A673 (cell line): ENCODE measurements around the gene TRIM26. TPM values are rescaled to one million over a fixed set of nuclear protein-coding genes. Genes with fewer than 3 reads are reported as not detected.

ENCODE experiments used
- BruUV-seq: library from RNA; stranded (reverse); fragments of 400-500 nt; replicated peaks from 2 replicates; lab custom pipeline; 2021; lab: Mats Ljungman, UMichigan
- CTCF ChIA-PET: fragments of 300-600 bp; sonication (Branson Sonifier 250); formaldehyde crosslinking; loops from one replicate; lab custom pipeline; 2022; ENCODE audit warnings: antibody characterized with exemption; lab: Charles Lee
- POLR2A ChIA-PET: fragments of 300-600 bp; sonication (Branson Sonifier 250); formaldehyde crosslinking; loops from one replicate; lab custom pipeline; 2022; ENCODE audit warnings: antibody characterized with exemption; ENCODE audit not compliant: low non-redundant PET; lab: Charles Lee
- DNase-seq: peaks from one replicate; pipeline ENCODE4 v3.0.0-alpha.2; 2015; ENCODE audit warnings: low spot score
- H3K27ac ChIP-seq: fragments of 200-600 bp; sonication (generic); 2 replicates; pipeline ENCODE4 v1.5.1; 2016; ENCODE audit warnings: mixed run types, low read depth, mild to moderate bottlenecking, mixed read lengths, antibody characterized with exemption, low read length; ENCODE audit not compliant: poor library complexity, severe bottlenecking
- H3K27me3 ChIP-seq: fragments of 200-600 bp; sonication (generic); replicated peaks from 2 replicates; pipeline ENCODE4 v1.6.1; 2017; ENCODE audit warnings: mixed run types, low read depth, mild to moderate bottlenecking, mixed read lengths, antibody characterized with exemption, low read length; ENCODE audit not compliant: insufficient read depth, poor library complexity
- H3K36me3 ChIP-seq: fragments of 200-600 bp; sonication (generic); 2 replicates; pipeline ENCODE4 v1.6.1; 2016; ENCODE audit warnings: mixed run types, mild to moderate bottlenecking, mixed read lengths, antibody characterized with exemption, low read length; ENCODE audit not compliant: insufficient read depth, poor library complexity, severe bottlenecking
- H3K4me1 ChIP-seq: fragments of 200-600 bp; sonication (generic); 2 replicates; pipeline ENCODE4 v1.6.1; 2017; ENCODE audit warnings: mixed run types, mild to moderate bottlenecking, mixed read lengths, antibody characterized with exemption, low read length; ENCODE audit not compliant: insufficient read depth, poor library complexity, severe bottlenecking
- H3K4me3 ChIP-seq: fragments of 200-600 bp; sonication (generic); 2 replicates; pipeline ENCODE4 v1.5.1; 2016; ENCODE audit warnings: low read depth, mixed run types, mild to moderate bottlenecking, mixed read lengths, low read length; ENCODE audit not compliant: poor library complexity, severe bottlenecking
- H3K9me3 ChIP-seq: fragments of 200-600 bp; sonication (generic); 2 replicates; pipeline ENCODE4 v1.6.1; 2016; ENCODE audit warnings: mixed run types, low read depth, mild to moderate bottlenecking, mixed read lengths, antibody characterized with exemption, low read length; ENCODE audit not compliant: poor library complexity, severe bottlenecking
- EZH2 ChIP-seq: fragments of 200-600 bp; sonication (generic); IDR thresholded peaks from 2 replicates; pipeline ENCODE4 v1.6.1; 2017; ENCODE audit warnings: borderline replicate concordance, low read depth, mild to moderate bottlenecking, mixed read lengths, antibody characterized with exemption, low read length; ENCODE audit not compliant: poor library complexity, severe bottlenecking
- intact Hi-C: fragments of 100-400 bp; cut with micrococcal nuclease; formaldehyde crosslinking; loops from one replicate; pipeline ENCODE4 v1.10.0; 2022; ENCODE audit not compliant: unreplicated experiment
- total RNA-seq: library from RNA; stranded (reverse); gene quantifications from 2 replicates; pipeline ENCODE4 v1.2.3, GENCODE V29; 2021
- TF ChIP-seq, protein P1 (sequence below): fragments of 300-800, 200-600 bp; sonication (generic); conservative IDR thresholded peaks from 2 replicates; pipeline ENCODE4 v1.5.1; 2017; ENCODE audit warnings: low read depth, mild to moderate bottlenecking, antibody characterized with exemption, low read length, moderate library complexity, mixed read lengths

Gene TRIM26
- total RNA-seq, 1 experiment from 2014 or later = 41.3 TPM

DNA sequence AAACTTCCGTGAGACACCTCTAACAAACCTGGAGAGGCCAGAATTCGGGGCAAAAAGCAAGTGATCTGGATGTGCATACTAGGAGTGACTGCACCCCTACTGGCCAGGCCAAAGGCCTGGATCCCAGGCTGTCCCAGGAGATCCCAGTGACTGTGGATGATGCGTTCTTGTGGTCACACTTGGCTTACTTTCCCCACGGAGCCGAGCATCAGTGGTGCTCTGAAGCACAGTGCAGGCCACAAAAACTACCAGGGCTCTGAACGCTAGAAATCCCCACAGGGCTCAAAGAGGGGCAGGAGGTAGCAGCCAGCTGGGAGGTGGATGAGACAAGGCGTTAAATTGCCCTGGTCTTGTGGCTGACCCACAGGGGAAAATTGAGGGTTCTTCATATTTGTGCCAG is 7.1 kb downstream of the TRIM26 start:
- H3K27me3 ChIP-seq = no peaks in the 10 kb centered on the region
- POLR2A ChIA-PET = no interaction called here
- H3K36me3 ChIP-seq = no peaks in the 10 kb centered on the region
- no TSS peak for BruUV-seq
- DNase-seq = no peak
- H3K4me1 ChIP-seq = peaks cover 17% of the 10 kb centered on the region
- H3K9me3 ChIP-seq = no peaks in the 10 kb centered on the region
- TF ChIP-seq EZH2 = no peak
- H3K27ac ChIP-seq = no peak overlapping the region
- CTCF ChIA-PET = no interaction called here
- H3K4me3 ChIP-seq = no peak overlapping the region
- intact Hi-C loops = no loop called here

DNA sequence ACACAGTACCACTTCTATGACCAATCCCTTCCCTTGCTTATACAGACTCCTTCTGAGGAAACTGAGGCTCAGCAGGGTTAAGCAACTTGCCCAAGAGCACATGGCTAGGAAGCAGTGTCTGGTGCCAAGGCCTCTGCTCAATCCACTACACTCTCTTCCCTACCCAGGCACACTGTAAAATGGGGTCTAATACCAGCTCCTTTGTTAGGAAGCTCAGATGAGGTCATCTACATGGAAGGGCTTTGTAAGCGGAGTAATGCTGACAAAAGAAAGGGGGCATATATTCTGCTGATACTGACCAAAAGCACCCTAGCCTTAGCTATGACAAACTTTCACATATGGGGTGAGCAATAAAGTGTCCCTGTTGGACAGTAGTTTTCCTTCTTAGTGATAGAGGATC is 9.1 kb downstream of the TRIM26 start:
- Histone ChIP-seq H3K9me3 (no peaks in the 10 kb centered on the region), H3K4me1 (peaks cover 9% of the 10 kb centered on the region), H3K27ac (no peak overlapping the region), H3K4me3 (no peak overlapping the region), H3K36me3 (peaks cover 4% of the 10 kb centered on the region), H3K27me3 (no peaks in the 10 kb centered on the region)
- BruUV-seq = no TSS peak
- ChIA-PET CTCF (interaction anchor here (0.7 kb wide), 1 partner anchor 14 kb away, joined by 6 read pairs; no protein-coding TSS in a partner anchor), POLR2A (no interaction called here)
- DNase-seq = no peak
- TF ChIP-seq, protein P1, sequence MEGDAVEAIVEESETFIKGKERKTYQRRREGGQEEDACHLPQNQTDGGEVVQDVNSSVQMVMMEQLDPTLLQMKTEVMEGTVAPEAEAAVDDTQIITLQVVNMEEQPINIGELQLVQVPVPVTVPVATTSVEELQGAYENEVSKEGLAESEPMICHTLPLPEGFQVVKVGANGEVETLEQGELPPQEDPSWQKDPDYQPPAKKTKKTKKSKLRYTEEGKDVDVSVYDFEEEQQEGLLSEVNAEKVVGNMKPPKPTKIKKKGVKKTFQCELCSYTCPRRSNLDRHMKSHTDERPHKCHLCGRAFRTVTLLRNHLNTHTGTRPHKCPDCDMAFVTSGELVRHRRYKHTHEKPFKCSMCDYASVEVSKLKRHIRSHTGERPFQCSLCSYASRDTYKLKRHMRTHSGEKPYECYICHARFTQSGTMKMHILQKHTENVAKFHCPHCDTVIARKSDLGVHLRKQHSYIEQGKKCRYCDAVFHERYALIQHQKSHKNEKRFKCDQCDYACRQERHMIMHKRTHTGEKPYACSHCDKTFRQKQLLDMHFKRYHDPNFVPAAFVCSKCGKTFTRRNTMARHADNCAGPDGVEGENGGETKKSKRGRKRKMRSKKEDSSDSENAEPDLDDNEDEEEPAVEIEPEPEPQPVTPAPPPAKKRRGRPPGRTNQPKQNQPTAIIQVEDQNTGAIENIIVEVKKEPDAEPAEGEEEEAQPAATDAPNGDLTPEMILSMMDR = no peak
- TF ChIP-seq EZH2 = no peak
- intact Hi-C loops = no loop called here

DNA sequence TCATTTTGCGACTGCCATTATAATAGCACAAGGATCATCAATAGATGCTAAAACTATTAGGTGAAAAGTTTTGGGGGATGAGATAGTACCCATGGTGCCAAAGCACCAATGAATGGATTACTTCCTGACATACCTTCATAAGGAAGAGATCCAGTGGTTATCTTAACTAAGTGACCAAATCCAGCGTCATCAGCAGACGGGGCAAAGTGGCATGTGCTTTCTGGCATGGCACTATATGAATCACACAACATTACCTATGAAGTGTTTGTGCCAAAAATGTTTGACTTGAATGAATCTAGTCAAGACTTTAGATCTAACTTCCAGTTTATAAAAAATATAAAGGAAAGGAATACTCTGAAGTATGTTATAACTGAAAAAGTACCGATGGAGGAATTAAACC is 10.8 kb downstream of the TRIM26 start:
- Histone ChIP-seq H3K36me3 (peaks cover 6% of the 10 kb centered on the region), H3K4me3 (no peak overlapping the region), H3K27ac (no peak overlapping the region), H3K27me3 (no peaks in the 10 kb centered on the region), H3K4me1 (peaks cover 1% of the 10 kb centered on the region), H3K9me3 (no peaks in the 10 kb centered on the region)
- ChIA-PET POLR2A (no interaction called here), CTCF (no interaction called here)
- no TSS peak for BruUV-seq
- no peak for DNase-seq
- intact Hi-C loops = no loop called here
- TF ChIP-seq EZH2 = no peak
- TF ChIP-seq, protein P1 = no peak

DNA sequence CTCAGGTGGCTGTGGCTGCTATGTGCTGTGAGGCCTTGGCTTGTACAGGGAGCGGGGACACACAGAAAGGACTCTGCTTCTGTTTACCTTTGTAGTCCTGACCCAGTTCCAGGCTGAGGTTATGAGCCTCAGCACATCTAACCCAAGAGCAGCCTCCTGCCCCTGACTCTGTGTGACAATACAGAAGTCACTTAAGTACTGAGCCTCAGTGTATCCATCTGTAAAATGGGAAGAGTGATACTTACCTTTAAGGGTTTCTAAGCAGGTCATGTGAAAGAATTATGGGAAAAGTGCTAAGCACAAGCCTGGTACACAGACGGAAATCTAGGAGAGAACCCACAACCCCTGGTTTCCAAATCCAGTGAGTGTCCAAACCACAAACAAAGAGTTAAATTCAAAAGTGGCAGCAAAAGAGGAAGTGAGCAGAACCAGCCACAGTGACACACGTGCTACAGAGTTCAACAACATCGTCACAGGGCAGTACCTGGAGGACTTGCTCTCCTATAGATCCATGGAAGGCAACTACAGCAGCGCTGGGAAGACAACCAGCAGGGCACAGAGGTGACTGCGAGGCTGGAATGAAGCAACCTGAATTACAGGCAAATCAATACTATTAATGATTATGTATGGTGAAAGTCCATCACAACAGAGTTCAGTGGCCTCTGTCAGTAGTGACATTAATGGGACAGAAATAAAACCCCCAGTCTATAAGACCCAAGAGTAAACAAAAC is 12.5 kb downstream of the TRIM26 start:
- intact Hi-C loops = no loop called here
- ChIA-PET CTCF (no interaction called here), POLR2A (no interaction called here)
- no peaks in the 10 kb centered on the region for H3K9me3 ChIP-seq
- no peak overlapping the region for H3K27ac ChIP-seq
- H3K36me3 ChIP-seq = peaks cover 18% of the 10 kb centered on the region
- H3K4me3 ChIP-seq = no peak overlapping the region
- no peak for TF ChIP-seq EZH2
- TF ChIP-seq, protein P1 = no peak
- no peak for DNase-seq
- H3K27me3 ChIP-seq = no peaks in the 10 kb centered on the region
- BruUV-seq = no TSS peak
- H3K4me1 ChIP-seq = no peaks in the 10 kb centered on the region
